ENCODE measurements around the gene CHRM5. TPM values are rescaled to one million over a fixed set of nuclear protein-coding genes. Genes with fewer than 3 reads are reported as not detected.

Gene CHRM5
- total and polyA plus RNA-seq, 2 experiments from 2014 or later: 0.05 to 0.43 TPM

DNA sequence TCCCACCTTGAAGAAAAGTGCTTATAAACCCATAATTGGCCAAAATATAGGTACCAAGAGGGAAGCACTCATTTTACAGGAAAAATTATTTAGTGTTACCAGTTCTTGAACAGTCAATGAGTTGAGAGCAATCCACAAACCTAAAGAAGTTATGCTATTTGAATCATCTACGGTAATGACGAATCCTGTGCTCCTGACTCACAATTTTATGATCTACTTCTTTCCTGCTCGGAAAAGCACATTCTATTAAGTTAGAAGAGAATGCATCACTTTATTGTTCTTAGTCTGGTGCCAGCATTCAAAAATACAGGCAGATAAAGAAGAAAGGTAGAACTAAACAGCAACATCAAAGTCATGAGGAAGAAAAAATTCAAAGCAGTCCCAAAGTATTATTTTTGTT, 33.2 kb downstream of the CHRM5 start:
- H3K4me1 ChIP-seq (ENCODE audit: insufficient read depth): no peaks in the 10 kb centered on the region
- no peak overlapping the region for H3K27ac ChIP-seq
- H3K9ac ChIP-seq: no peak overlapping the region
- H3K27me3 ChIP-seq (replicated peaks; ENCODE audit: insufficient read depth): no peaks in the 10 kb centered on the region
- TF ChIP-seq EZH2 (IDR thresholded peaks at IDR 0.05; ENCODE audit: insufficient read depth, poor library complexity, severe bottlenecking) (no peak), EZH2phosphoT487 (IDR thresholded peaks at IDR 0.05; ENCODE audit: insufficient read depth, low read depth) (no peak)
- no peaks in the 10 kb centered on the region for H3K36me3 ChIP-seq (ENCODE audit: low read depth)
- in situ Hi-C loops (cut with MboI): no loop called here
- WGBS, 2 experiments (ENCODE audit: low coverage in 1 of 2, low lambda C conversion rate in 2 of 2, missing lambda C conversion rate in 2 of 2): 52 to 53% methylated on average over 3 of the region's 3 CpGs
- H3K9me2 ChIP-seq (ENCODE audit: insufficient read depth): no peaks in the 10 kb centered on the region
- H3F3A ChIP-seq (ENCODE audit: insufficient read depth): no peaks in the 10 kb centered on the region
- H3K4me3 ChIP-seq: no peak overlapping the region
- no peak overlapping the region for H3K4me2 ChIP-seq (ENCODE audit: unreplicated experiment)
- peaks cover 6% of the 10 kb centered on the region; the same call in 1 of the 2 replicates for H3K79me2 ChIP-seq (ENCODE audit: insufficient read depth)
- DNase-seq: peak; percentile 35
- no peak overlapping the region for H2AFZ ChIP-seq
- no peaks in the 10 kb centered on the region for H3K9me3 ChIP-seq (ENCODE audit: low read depth)
- H4K20me1 ChIP-seq (ENCODE audit: insufficient read depth): no peaks in the 10 kb centered on the region

DNA sequence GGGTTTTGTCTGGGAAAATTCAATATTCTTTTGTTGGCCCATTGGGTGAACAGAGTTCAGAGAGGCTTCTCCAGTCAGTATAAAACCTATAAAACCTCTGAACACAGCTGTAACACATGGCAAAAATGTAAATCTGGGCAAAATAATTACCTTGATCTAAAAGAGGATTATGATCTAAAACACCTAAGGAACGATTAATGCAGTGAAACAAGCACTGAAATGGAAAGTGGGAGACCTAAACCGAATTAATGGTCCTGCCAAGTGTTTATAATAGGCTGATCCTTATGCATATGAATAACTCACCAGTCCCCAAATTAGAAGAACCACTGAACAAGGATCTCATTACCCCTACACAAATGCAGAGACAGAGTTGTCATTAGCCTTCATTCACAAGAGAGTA, 38.1 kb downstream of the CHRM5 start:
- H4K20me1 ChIP-seq (ENCODE audit: insufficient read depth): no peaks in the 10 kb centered on the region
- no peaks in the 10 kb centered on the region for H3K4me1 ChIP-seq (ENCODE audit: insufficient read depth)
- H3K79me2 ChIP-seq (ENCODE audit: insufficient read depth): peaks cover 40% of the 10 kb centered on the region
- H2AFZ ChIP-seq: no peak overlapping the region
- H3F3A ChIP-seq (ENCODE audit: insufficient read depth): no peaks in the 10 kb centered on the region
- TF ChIP-seq EZH2 (IDR thresholded peaks at IDR 0.05; ENCODE audit: insufficient read depth, poor library complexity, severe bottlenecking) (no peak), EZH2phosphoT487 (IDR thresholded peaks at IDR 0.05; ENCODE audit: insufficient read depth, low read depth) (no peak)
- H3K27me3 ChIP-seq (replicated peaks; ENCODE audit: insufficient read depth): no peaks in the 10 kb centered on the region
- WGBS, 2 experiments (ENCODE audit: low coverage in 1 of 2, low lambda C conversion rate in 2 of 2, missing lambda C conversion rate in 2 of 2): 93 to 97% methylated on average over 2 of the region's 2 CpGs
- no peak overlapping the region for H3K9ac ChIP-seq
- H3K9me3 ChIP-seq (ENCODE audit: low read depth): no peaks in the 10 kb centered on the region
- no peak for DNase-seq
- no peak overlapping the region for H3K27ac ChIP-seq
- in situ Hi-C loops (cut with MboI): no loop called here
- no peak overlapping the region for H3K4me2 ChIP-seq (ENCODE audit: unreplicated experiment)
- no peaks in the 10 kb centered on the region for H3K9me2 ChIP-seq (ENCODE audit: insufficient read depth)
- no peak overlapping the region for H3K4me3 ChIP-seq
- H3K36me3 ChIP-seq (ENCODE audit: low read depth): no peaks in the 10 kb centered on the region

DNA sequence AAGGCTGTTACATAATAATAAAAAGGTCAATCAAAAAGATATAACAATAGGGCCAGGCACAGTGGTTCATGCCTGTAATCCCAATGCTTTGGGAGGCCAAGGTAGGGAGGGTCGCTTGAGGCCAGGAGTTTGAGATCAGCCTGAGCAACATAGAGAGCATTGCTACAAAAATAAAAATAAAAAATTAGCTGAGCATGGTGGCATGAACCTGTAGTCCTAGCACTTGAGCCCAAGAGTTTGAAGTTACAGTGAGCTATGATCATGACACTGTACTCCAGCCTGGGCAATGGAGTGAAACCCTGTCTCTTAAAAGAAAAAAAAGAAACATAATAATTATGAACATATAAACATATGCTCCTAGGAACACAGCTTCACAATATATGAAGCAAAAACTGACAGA, 41.4 kb downstream of the CHRM5 start:
- H3K4me1 ChIP-seq (ENCODE audit: insufficient read depth): no peaks in the 10 kb centered on the region
- no peak for DNase-seq
- no peak overlapping the region for H3K4me2 ChIP-seq (ENCODE audit: unreplicated experiment)
- H3K9me3 ChIP-seq (ENCODE audit: low read depth): no peaks in the 10 kb centered on the region
- no peak overlapping the region for H2AFZ ChIP-seq
- H3K9ac ChIP-seq: no peak overlapping the region
- TF ChIP-seq EZH2 (IDR thresholded peaks at IDR 0.05; ENCODE audit: insufficient read depth, poor library complexity, severe bottlenecking) (no peak), EZH2phosphoT487 (IDR thresholded peaks at IDR 0.05; ENCODE audit: insufficient read depth, low read depth) (no peak)
- no peaks in the 10 kb centered on the region for H3K27me3 ChIP-seq (replicated peaks; ENCODE audit: insufficient read depth)
- H3K27ac ChIP-seq: no peak overlapping the region
- WGBS, 2 experiments (ENCODE audit: low coverage in 1 of 2, low lambda C conversion rate in 2 of 2, missing lambda C conversion rate in 2 of 2): 97 to 100% methylated on average over 1 of the region's 1 CpG
- H3F3A ChIP-seq (ENCODE audit: insufficient read depth): no peaks in the 10 kb centered on the region
- H3K79me2 ChIP-seq (ENCODE audit: insufficient read depth): peaks cover 45% of the 10 kb centered on the region
- H3K36me3 ChIP-seq (ENCODE audit: low read depth): no peaks in the 10 kb centered on the region
- no peaks in the 10 kb centered on the region for H3K9me2 ChIP-seq (ENCODE audit: insufficient read depth)
- in situ Hi-C loops (cut with MboI): no loop called here
- no peak overlapping the region for H3K4me3 ChIP-seq
- peaks cover 3% of the 10 kb centered on the region; the same call in 1 of the 2 replicates for H4K20me1 ChIP-seq (ENCODE audit: insufficient read depth)

DNA sequence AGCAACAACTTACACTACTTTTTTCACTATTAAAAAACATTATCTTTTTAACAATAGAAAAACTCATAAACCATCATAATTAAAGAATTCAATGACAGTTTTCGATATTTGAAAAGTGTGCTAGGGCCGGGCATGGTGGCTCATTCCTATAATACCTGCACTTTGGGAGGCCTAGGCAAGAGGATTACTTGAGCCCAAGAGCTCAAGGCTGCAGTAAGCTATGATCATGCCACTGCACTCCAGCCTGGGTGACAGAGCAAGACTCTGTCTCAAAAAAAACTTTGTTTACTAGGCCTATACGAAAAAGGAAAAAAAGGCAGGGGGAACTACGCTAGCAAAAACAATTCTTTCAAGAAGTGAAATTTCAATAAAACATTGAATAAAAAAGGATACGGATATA, 42.6 kb downstream of the CHRM5 start:
- Histone ChIP-seq H3K4me2 (ENCODE audit: unreplicated experiment) (no peak overlapping the region), H4K20me1 (ENCODE audit: insufficient read depth) (peaks cover 3% of the 10 kb centered on the region; the same call in 1 of the 2 replicates), H3K4me3 (no peak overlapping the region), H3K36me3 (ENCODE audit: low read depth) (no peaks in the 10 kb centered on the region), H3K27ac (no peak overlapping the region), H3K9me3 (ENCODE audit: low read depth) (no peaks in the 10 kb centered on the region), H3K9ac (no peak overlapping the region), H3K4me1 (ENCODE audit: insufficient read depth) (no peaks in the 10 kb centered on the region), H3K79me2 (ENCODE audit: insufficient read depth) (peaks cover 52% of the 10 kb centered on the region), H3K27me3 (replicated peaks; ENCODE audit: insufficient read depth) (no peaks in the 10 kb centered on the region), H3F3A (ENCODE audit: insufficient read depth) (no peaks in the 10 kb centered on the region), H2AFZ (no peak overlapping the region), H3K9me2 (ENCODE audit: insufficient read depth) (no peaks in the 10 kb centered on the region)
- DNase-seq: no peak
- TF ChIP-seq EZH2phosphoT487 (IDR thresholded peaks at IDR 0.05; ENCODE audit: insufficient read depth, low read depth) (no peak), EZH2 (IDR thresholded peaks at IDR 0.05; ENCODE audit: insufficient read depth, poor library complexity, severe bottlenecking) (no peak)
- WGBS, 2 experiments (ENCODE audit: low coverage in 1 of 2, low lambda C conversion rate in 2 of 2, missing lambda C conversion rate in 2 of 2): 93 to 98% methylated on average over 5 of the region's 5 CpGs
- in situ Hi-C loops (cut with MboI): no loop called here

DNA sequence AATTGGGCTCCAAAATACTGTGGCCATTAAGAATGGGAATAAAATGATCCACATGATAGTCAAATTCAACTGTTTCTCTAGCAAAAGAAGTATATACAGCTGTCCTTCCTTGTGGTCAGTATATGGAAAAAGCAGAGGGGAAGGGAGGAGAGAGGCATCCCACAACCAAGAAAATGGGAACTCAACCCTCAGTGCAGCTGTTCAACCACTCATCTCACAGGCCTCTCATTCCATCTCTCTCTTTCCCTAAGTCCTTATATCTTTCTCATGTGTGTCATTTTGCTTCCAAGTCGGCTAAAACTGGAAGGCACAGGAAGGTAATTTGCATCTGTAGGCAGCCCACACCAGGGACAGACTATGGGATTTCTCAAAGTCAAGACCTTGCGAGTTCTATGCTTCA, 43.2 kb downstream of the CHRM5 start:
- H3K9me3 ChIP-seq (ENCODE audit: low read depth): no peaks in the 10 kb centered on the region
- no peaks in the 10 kb centered on the region for H3K9me2 ChIP-seq (ENCODE audit: insufficient read depth)
- H3K79me2 ChIP-seq (ENCODE audit: insufficient read depth): peaks cover 53% of the 10 kb centered on the region
- no peak overlapping the region for H3K27ac ChIP-seq
- TF ChIP-seq EZH2phosphoT487 (IDR thresholded peaks at IDR 0.05; ENCODE audit: insufficient read depth, low read depth) (no peak), EZH2 (IDR thresholded peaks at IDR 0.05; ENCODE audit: insufficient read depth, poor library complexity, severe bottlenecking) (no peak)
- no peak overlapping the region for H2AFZ ChIP-seq
- H3K4me1 ChIP-seq (ENCODE audit: insufficient read depth): no peaks in the 10 kb centered on the region
- no peak overlapping the region for H3K4me2 ChIP-seq (ENCODE audit: unreplicated experiment)
- H3K4me3 ChIP-seq: no peak overlapping the region
- H4K20me1 ChIP-seq (ENCODE audit: insufficient read depth): peaks cover 3% of the 10 kb centered on the region; the same call in 1 of the 2 replicates
- in situ Hi-C loops (cut with MboI): no loop called here
- H3F3A ChIP-seq (ENCODE audit: insufficient read depth): no peaks in the 10 kb centered on the region
- no peaks in the 10 kb centered on the region for H3K36me3 ChIP-seq (ENCODE audit: low read depth)
- H3K27me3 ChIP-seq (replicated peaks; ENCODE audit: insufficient read depth): no peaks in the 10 kb centered on the region
- DNase-seq: no peak
- WGBS, 2 experiments (ENCODE audit: low coverage in 1 of 2, low lambda C conversion rate in 2 of 2, missing lambda C conversion rate in 2 of 2): 94 to 95% methylated on average over 2 of the region's 2 CpGs
- H3K9ac ChIP-seq: no peak overlapping the region
